BLaER1 treated with 17β-estradiol and CSF1 and Interleukin-3, amounts not matched to agents 10 nM and 100 nM (cell line): Measurements from ENCODE around the gene HNF4A.

ENCODE experiments used
- H3K27ac ChIP-seq, 11 experiments: shearing (Covaris generic); formaldehyde crosslinking; 2 replicates each; pipeline ENCODE4 v1.8.1; 2022
- H3K27me3 ChIP-seq, 11 experiments: shearing (Covaris generic); formaldehyde crosslinking; 2 replicates each; pipeline ENCODE4 v1.8.1; 2022
- H3K36me3 ChIP-seq, 11 experiments: shearing (Covaris generic); formaldehyde crosslinking; 2 replicates each; pipeline ENCODE4 v1.8.1; 2022
- H3K4me1 ChIP-seq, 10 experiments: shearing (Covaris generic); formaldehyde crosslinking; 2 replicates each; pipeline ENCODE4 v1.8.1; 2022
- H3K4me2 ChIP-seq, 11 experiments: shearing (Covaris generic); formaldehyde crosslinking; 2 replicates each; pipeline ENCODE4 v1.8.1; 2022
- H3K4me3 ChIP-seq, 10 experiments: shearing (Covaris generic); formaldehyde crosslinking; 2 replicates each; pipeline ENCODE4 v1.8.1; 2022
- H3K9ac ChIP-seq, 11 experiments: shearing (Covaris generic); formaldehyde crosslinking; 2 replicates each; pipeline ENCODE4 v1.8.1; 2022
- H3K9me3 ChIP-seq, 11 experiments: shearing (Covaris generic); formaldehyde crosslinking; replicated peaks in 1 of 11; 2 replicates each; pipeline ENCODE4 v1.8.1; 2022
- H4K20me1 ChIP-seq, 11 experiments: shearing (Covaris generic); formaldehyde crosslinking; 2 replicates each; pipeline ENCODE4 v1.8.1; 2022
- Cebpa-rat ChIP-seq, 11 experiments: shearing (Covaris generic); IDR thresholded peaks; 2 replicates each; pipeline ENCODE4 v1.8.1; 2022

Gene HNF4A

GRCh38 chr20:44456611-44457010 lies 101.1 kb downstream of the HNF4A start:
- peaks cover 0 to 15% (median 10%) of the 10 kb centered on the region in 10 experiments; a peak in 14 of 20 replicates for H3K4me1 ChIP-seq
- H3K4me3 ChIP-seq: no peak overlapping the region
- no peak overlapping the region for H3K9ac ChIP-seq
- H4K20me1 ChIP-seq: no peaks in the 10 kb centered on the region; a peak in 1 of 22 replicates
- H3K4me2 ChIP-seq: no peak overlapping the region
- H3K27me3 ChIP-seq: no peaks in the 10 kb centered on the region
- H3K36me3 ChIP-seq: no peaks in the 10 kb centered on the region
- H3K9me3 ChIP-seq: no peaks in the 10 kb centered on the region
- TF ChIP-seq Cebpa-rat (IDR thresholded peaks at IDR 0.05): no peak
- H3K27ac ChIP-seq: no peak overlapping the region

- Histone ChIP-seq H3K27ac (no peak overlapping the region), H3K4me3 (no peak overlapping the region), H4K20me1 (no peaks in the 10 kb centered on the region; a peak in 1 of 22 replicates), H3K9me3 (no peaks in the 10 kb centered on the region), H3K4me1 (peaks cover 0 to 15% (median 10%) of the 10 kb centered on the region in 10 experiments; a peak in 14 of 20 replicates), H3K27me3 (no peaks in the 10 kb centered on the region), H3K4me2 (no peak overlapping the region), H3K9ac (no peak overlapping the region), H3K36me3 (no peaks in the 10 kb centered on the region)
- no peak for TF ChIP-seq Cebpa-rat (IDR thresholded peaks at IDR 0.05)
Measured at GRCh38 chr20:44457016-44457415, 101.5 kb downstream of the HNF4A start.

GRCh38 chr20:44459271-44459670 lies 103.8 kb downstream of the HNF4A start:
- H3K9ac ChIP-seq: no peak overlapping the region
- H3K36me3 ChIP-seq: no peaks in the 10 kb centered on the region
- no peak overlapping the region for H3K27ac ChIP-seq
- H3K9me3 ChIP-seq: no peaks in the 10 kb centered on the region
- TF ChIP-seq Cebpa-rat (IDR thresholded peaks at IDR 0.05): no peak
- peaks cover 0 to 15% (median 10%) of the 10 kb centered on the region in 10 experiments; a peak in 14 of 20 replicates for H3K4me1 ChIP-seq
- no peaks in the 10 kb centered on the region; a peak in 1 of 22 replicates for H4K20me1 ChIP-seq
- no peak overlapping the region for H3K4me3 ChIP-seq
- H3K4me2 ChIP-seq: no peak overlapping the region
- H3K27me3 ChIP-seq: no peaks in the 10 kb centered on the region

- Histone ChIP-seq H3K36me3 (no peaks in the 10 kb centered on the region), H3K4me2 (no peak overlapping the region), H3K27me3 (no peaks in the 10 kb centered on the region), H3K27ac (no peak overlapping the region), H4K20me1 (no peaks in the 10 kb centered on the region), H3K9me3 (no peaks in the 10 kb centered on the region), H3K4me3 (no peak overlapping the region), H3K9ac (no peak overlapping the region), H3K4me1 (peaks cover 0 to 2% (median 0%) of the 10 kb centered on the region in 10 experiments; a peak in 7 of 20 replicates)
- TF ChIP-seq Cebpa-rat (IDR thresholded peaks at IDR 0.05): no peak
Measured at GRCh38 chr20:44460795-44461141, 105.3 kb downstream of the HNF4A start.

GRCh38 chr20:44461142-44461802 lies 105.8 kb downstream of the HNF4A start:
- H3K27ac ChIP-seq: no peak overlapping the region

GRCh38 chr20:44461803-44462174 lies 106.3 kb downstream of the HNF4A start:
- Histone ChIP-seq H4K20me1 (no peaks in the 10 kb centered on the region), H3K27ac (no peak overlapping the region), H3K4me1 (no peaks in the 10 kb centered on the region), H3K9ac (no peak overlapping the region), H3K9me3 (no peaks in the 10 kb centered on the region), H3K27me3 (no peaks in the 10 kb centered on the region), H3K4me3 (no peak overlapping the region), H3K4me2 (no peak overlapping the region), H3K36me3 (no peaks in the 10 kb centered on the region)
- no peak for TF ChIP-seq Cebpa-rat (IDR thresholded peaks at IDR 0.05)

More at GRCh38 chr20:44461142-44461802, 105.8 kb downstream of the HNF4A start:
- Histone ChIP-seq H3K4me1 (no peaks in the 10 kb centered on the region), H3K9ac (no peak overlapping the region), H3K4me3 (no peak overlapping the region), H4K20me1 (no peaks in the 10 kb centered on the region), H3K4me2 (no peak overlapping the region), H3K9me3 (no peaks in the 10 kb centered on the region), H3K36me3 (no peaks in the 10 kb centered on the region), H3K27me3 (no peaks in the 10 kb centered on the region)
- TF ChIP-seq Cebpa-rat (IDR thresholded peaks at IDR 0.05): no peak

- Histone ChIP-seq H3K27me3 (no peaks in the 10 kb centered on the region), H4K20me1 (no peaks in the 10 kb centered on the region), H3K4me3 (no peak overlapping the region), H3K4me2 (no peak overlapping the region), H3K27ac (no peak overlapping the region), H3K4me1 (no peaks in the 10 kb centered on the region), H3K36me3 (no peaks in the 10 kb centered on the region), H3K9me3 (no peaks in the 10 kb centered on the region), H3K9ac (no peak overlapping the region)
- TF ChIP-seq Cebpa-rat (IDR thresholded peaks at IDR 0.05): no peak
Measured at GRCh38 chr20:44463466-44463865, 108.0 kb downstream of the HNF4A start.

- Histone ChIP-seq H3K4me2 (no peak overlapping the region), H3K4me3 (no peak overlapping the region), H3K27ac (no peak overlapping the region), H3K36me3 (no peaks in the 10 kb centered on the region), H3K9me3 (no peaks in the 10 kb centered on the region), H3K4me1 (no peaks in the 10 kb centered on the region), H3K27me3 (no peaks in the 10 kb centered on the region), H4K20me1 (no peaks in the 10 kb centered on the region), H3K9ac (no peak overlapping the region)
- TF ChIP-seq Cebpa-rat (IDR thresholded peaks at IDR 0.05): no peak
Measured at GRCh38 chr20:44464514-44464913, 109.0 kb downstream of the HNF4A start.

- Histone ChIP-seq H3K4me3 (no peak overlapping the region), H3K27me3 (no peaks in the 10 kb centered on the region), H3K9ac (no peak overlapping the region), H3K27ac (no peak overlapping the region), H4K20me1 (no peaks in the 10 kb centered on the region), H3K4me1 (no peaks in the 10 kb centered on the region), H3K36me3 (no peaks in the 10 kb centered on the region), H3K4me2 (no peak overlapping the region), H3K9me3 (no peaks in the 10 kb centered on the region)
- TF ChIP-seq Cebpa-rat (IDR thresholded peaks at IDR 0.05): no peak
Measured at GRCh38 chr20:44465001-44465560, 109.6 kb downstream of the HNF4A start.

- Histone ChIP-seq H3K36me3 (no peaks in the 10 kb centered on the region), H3K4me2 (no peak overlapping the region), H3K4me3 (no peak overlapping the region), H3K27me3 (no peaks in the 10 kb centered on the region), H3K9me3 (no peaks in the 10 kb centered on the region), H4K20me1 (no peaks in the 10 kb centered on the region), H3K9ac (no peak overlapping the region), H3K4me1 (no peaks in the 10 kb centered on the region), H3K27ac (no peak overlapping the region)
- no peak for TF ChIP-seq Cebpa-rat (IDR thresholded peaks at IDR 0.05)
Measured at GRCh38 chr20:44467289-44467883, 111.9 kb downstream of the HNF4A start.
